ENCODE data around the gene OSTN.

OSTN gene

DNA sequence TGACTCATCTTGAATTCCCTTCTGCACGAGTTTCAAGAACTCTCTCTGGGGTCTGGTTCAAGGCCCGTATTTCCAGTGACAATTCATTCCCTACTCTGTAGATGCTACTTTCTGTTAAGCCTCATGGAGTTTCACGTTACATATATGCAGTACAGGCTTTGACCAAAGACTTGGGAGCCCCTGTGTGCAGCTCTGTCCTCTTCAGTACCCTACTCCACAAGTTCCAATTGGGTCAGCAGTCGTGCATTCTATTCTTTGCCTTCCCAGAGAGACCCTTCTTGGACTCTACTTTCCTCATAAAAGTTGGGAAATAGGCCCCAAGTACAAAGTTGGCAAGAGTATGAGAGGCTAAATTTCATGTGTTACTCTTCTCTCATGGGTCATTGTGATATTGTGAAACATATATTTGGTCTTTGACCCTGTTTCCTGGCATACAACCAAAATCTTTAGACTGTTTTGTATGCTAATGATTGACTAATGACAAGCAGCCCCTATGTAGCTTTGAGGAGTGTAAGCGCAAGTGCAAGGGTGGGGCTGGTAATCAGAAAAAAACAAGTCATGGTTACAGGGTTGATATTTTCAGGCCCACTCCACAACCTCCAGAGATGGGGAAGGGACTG, 115.2 kb downstream of the OSTN start:
- DNase-seq = no peak

All from hematopoietic multipotent progenitor cell treated with erythropoietin and hydrocortisone succinate and interleukin-3 and kit ligand, for 6 days (in vitro differentiated cells).